GM12874 (cell line): ENCODE measurements around the gene SNED1.

ENCODE experiments used
- CTCF ChIP-seq: IDR thresholded peaks from 2 replicates; pipeline ENCODE4 v1.5.1; 2011; ENCODE audit warnings: low read depth, mild to moderate bottlenecking, control low read depth, low read length, moderate library complexity; ENCODE audit not compliant: insufficient read depth

The SNED1 gene

DNA sequence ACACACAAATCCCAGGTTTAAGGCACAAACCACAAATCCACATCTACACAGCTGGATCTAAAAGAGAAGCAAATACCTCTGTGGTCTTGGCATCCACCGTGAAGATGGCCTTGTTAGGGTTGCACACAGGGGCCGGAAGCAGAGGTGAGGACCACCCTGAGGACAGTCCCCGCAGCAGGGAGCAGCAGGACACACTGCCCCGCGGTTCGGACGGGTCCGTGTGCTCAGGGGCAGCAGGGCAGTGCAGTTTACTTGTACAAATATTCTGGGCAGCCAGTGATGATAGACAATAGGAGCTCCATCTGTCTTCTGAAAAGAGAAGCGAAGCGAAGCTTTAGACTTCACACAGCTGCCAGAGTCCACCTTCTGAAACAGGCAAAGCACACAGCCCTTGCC is 142.0 kb downstream of the SNED1 start:
- TF ChIP-seq CTCF: no peak

DNA sequence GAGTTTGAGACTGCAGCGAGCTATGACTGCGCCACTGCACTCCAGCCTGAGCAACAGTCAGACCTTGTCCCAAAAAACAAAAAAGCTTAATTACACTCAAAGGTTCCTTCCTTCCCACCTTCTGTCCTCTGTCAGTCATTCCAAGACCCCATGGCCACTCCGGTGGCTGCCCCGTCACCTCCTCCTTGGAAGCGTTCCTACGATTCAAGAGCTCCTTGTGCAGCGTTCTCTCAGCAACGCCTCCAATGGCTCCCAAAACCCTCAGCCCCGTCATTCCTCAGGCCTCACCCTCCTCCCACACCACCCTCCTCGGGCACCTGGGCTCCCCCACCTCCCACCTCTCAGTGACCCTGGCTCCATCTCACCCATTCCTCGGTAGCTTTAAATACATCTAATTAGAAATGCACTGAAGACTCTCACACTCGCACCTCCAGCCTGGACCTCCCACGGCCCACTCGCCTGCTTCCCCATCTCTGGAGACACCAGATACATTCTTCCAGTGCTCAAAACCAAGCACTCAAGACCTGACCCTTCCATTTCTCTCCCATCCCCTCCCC is 142.9 kb downstream of the SNED1 start:
- TF ChIP-seq CTCF: no peak

DNA sequence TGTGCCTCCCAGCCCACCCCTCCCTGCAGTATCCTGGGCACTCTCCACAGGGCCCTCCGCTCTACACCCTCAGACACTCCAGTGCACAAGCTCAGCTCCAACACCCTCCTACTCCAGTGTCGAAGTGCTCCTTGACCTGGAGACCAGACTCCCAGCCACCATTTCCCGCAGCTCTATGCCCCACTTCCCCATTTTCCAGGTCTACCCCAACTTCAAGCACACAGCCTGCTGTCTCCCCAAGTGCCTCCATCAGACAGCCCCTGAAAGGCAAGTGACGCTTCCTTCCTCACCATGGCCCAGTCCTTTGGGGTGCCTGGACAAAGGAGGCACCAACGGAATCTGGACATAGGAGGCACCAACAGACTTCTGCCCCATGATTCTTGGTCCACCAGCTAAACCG is 143.6 kb downstream of the SNED1 start:
- no peak for TF ChIP-seq CTCF

DNA sequence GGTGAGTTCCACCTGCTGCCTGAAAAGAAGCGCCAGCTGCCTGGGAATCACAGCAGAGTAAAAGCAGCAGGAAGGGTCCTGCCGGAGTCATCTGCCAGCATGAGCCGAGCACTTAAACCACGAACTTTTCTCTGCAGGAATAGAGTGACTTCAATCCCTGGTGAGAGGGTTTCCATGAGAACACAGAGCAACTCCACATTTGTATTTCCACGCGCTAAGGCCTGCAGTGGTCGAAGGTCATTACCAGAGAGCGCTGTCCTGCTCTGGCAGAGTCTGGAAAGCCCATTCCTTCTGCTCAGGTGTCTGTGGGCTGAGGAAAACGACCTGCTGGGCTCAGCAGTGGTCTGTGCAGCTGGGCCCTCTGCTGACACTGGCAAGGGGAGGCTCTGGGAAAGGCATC is 144.2 kb downstream of the SNED1 start:
- no peak for TF ChIP-seq CTCF
